ENCODE data around the gene OR2H2.

OR2H2 gene

DNA sequence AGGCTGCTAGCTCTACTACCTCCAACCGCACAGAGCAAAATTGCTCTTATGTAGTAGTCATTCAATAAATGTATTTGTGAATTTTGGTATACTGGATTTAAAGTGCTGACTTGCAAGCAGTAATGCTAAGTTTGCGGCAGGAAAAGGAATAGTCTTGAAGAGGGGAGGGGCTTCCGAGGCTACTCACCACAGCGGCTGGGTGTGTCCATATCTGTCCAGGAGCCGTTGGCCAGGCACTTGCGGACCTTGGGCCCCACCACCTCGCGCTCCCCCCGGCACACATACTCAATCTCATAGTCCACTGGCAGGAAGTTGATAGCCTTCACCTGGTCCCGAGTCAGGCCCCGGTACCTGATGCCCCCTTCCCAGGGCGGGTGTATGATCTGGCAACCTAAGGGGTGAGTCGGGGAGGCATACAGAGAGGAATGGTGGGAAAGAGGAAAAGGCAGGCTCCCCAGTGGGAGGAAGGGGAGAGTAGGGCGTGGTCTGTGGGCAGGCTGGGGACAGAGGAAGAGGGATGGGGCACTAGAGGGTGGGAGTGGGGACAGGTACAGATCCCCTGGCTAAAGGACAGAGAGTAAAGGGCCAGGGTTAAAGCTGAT, 46.4 kb downstream of the OR2H2 start:
- TF ChIP-seq, protein P1, sequence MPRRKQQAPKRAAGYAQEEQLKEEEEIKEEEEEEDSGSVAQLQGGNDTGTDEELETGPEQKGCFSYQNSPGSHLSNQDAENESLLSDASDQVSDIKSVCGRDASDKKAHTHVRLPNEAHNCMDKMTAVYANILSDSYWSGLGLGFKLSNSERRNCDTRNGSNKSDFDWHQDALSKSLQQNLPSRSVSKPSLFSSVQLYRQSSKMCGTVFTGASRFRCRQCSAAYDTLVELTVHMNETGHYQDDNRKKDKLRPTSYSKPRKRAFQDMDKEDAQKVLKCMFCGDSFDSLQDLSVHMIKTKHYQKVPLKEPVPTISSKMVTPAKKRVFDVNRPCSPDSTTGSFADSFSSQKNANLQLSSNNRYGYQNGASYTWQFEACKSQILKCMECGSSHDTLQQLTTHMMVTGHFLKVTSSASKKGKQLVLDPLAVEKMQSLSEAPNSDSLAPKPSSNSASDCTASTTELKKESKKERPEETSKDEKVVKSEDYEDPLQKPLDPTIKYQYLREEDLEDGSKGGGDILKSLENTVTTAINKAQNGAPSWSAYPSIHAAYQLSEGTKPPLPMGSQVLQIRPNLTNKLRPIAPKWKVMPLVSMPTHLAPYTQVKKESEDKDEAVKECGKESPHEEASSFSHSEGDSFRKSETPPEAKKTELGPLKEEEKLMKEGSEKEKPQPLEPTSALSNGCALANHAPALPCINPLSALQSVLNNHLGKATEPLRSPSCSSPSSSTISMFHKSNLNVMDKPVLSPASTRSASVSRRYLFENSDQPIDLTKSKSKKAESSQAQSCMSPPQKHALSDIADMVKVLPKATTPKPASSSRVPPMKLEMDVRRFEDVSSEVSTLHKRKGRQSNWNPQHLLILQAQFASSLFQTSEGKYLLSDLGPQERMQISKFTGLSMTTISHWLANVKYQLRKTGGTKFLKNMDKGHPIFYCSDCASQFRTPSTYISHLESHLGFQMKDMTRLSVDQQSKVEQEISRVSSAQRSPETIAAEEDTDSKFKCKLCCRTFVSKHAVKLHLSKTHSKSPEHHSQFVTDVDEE (CRISPR knock-in tag; IDR thresholded peaks at IDR 0.05) = no peak
- TF ChIP-seq TOX (CRISPR knock-in tag; IDR thresholded peaks at IDR 0.05; ENCODE audit: borderline replicate concordance) = no peak
- no peak for TF ChIP-seq BACH2 (CRISPR knock-in tag; IDR thresholded peaks at IDR 0.05; ENCODE audit: borderline replicate concordance)
- TF ChIP-seq ISL1 (CRISPR knock-in tag; IDR thresholded peaks at IDR 0.05) = no peak
- no peak for TF ChIP-seq POU6F1 (CRISPR knock-in tag; IDR thresholded peaks at IDR 0.05; ENCODE audit: borderline replicate concordance, low read depth)
- TF ChIP-seq ZFP30 (CRISPR knock-in tag; IDR thresholded peaks at IDR 0.05) = no peak
- TF ChIP-seq TCF4 (CRISPR knock-in tag; IDR thresholded peaks at IDR 0.05; ENCODE audit: borderline replicate concordance) = no peak
- ATAC-seq = no peak

DNA sequence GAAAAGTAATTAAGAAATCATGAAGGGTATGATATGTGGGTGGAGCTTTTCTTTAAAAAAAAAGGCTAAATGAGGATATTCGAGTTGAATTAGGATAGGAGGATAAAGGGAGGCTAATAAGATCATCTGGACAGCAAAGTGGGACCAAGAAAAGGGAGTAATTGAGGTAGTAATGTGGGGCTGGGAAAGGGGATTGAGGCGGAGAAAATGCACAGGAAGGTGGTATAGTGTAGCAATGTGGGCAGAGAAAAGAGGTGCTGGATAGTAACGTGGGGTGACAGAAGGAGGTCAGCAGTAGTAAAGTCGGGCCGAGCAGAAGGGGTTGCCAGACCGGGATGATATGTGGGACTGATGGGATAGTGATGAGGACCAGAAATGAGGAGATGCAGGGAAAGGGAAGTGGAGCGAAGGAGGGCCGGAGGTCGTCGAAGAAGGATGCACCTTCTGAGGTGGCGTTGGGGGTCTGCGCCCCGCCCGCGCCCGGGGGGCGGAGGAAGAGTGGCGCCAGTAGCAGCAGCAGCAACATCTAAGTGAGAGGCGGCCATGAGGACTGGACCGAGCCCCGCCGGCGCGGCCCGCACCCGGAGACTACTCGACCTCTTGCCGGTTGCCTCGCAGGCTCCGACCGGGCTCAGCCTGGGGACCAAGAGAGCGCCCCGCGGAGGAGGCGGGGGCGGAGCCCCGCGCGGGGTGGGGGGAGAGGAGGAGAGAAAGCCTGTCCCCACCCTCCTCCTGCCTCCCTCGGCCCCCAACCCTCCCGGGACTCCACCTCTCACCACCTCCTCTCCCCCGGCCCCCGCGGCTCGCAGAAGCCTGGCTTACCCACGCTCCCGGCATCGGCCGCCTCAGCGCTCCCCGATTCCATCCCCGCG, 47.2 kb downstream of the OR2H2 start:
- TF ChIP-seq PPARA (CRISPR knock-in tag; IDR thresholded peaks at IDR 0.05; ENCODE audit: borderline replicate concordance) (no peak), ZFP30 (CRISPR knock-in tag; IDR thresholded peaks at IDR 0.05) (no peak), SNAI2 (CRISPR knock-in tag; IDR thresholded peaks at IDR 0.05) (no peak), ZC3H10 (CRISPR knock-in tag; IDR thresholded peaks at IDR 0.05) (no peak), CREB5 (CRISPR knock-in tag; IDR thresholded peaks at IDR 0.05; ENCODE audit: low read depth) (no peak), POU6F1 (CRISPR knock-in tag; IDR thresholded peaks at IDR 0.05; ENCODE audit: borderline replicate concordance, low read depth) (no peak), PATZ1 (CRISPR knock-in tag; IDR thresholded peaks at IDR 0.05; ENCODE audit: borderline replicate concordance) (no peak)
- peak; percentile 39 for ATAC-seq

DNA sequence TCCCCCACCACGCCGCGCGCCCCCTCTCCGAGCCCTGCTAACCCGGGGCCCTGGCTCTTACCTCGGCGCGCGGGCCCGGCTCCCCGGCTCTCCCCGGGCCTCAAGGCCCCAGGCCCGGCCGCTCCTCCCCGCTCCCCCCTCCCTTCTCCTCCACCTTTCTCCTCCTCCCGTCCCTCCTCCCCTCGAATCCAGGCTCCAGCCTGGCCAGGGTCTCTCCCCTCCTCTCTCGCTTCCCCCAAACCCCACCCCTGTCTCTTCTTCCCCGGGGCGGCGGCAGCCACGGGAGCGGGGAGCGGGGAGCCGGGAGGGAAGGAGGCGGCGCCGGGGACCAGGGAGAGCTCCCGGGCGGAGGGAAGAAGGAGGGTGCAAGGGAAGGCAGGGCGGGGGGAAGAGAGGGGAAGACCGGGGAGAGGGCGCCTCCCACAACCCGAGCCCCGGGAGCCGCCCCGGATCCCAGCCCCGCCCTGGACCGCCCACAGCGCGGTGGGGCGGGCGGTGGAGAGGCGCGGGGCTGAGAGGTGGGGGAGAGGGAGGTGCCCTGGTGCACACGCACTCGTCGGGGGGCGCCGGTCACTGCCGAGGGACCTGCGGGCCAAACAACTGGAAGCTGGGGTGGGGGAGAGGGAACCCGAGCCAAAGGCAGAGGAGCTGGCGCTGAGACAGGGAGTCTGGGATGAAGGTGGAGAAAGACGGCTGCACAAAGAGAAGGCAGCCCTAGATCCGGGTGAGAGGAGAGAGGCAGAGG, 48.0 kb downstream of the OR2H2 start, which contains the start of gene GABBR1:
Gene GABBR1, minus strand, starts transcription at position 395 of the 745 bp plus-strand sequence. CDS start 798 bp downstream, outside the sequence.
- ATAC-seq = peak; percentile 89
- TF ChIP-seq PPARA (CRISPR knock-in tag; IDR thresholded peaks at IDR 0.05; ENCODE audit: borderline replicate concordance) (no peak), ISL1 (CRISPR knock-in tag; IDR thresholded peaks at IDR 0.05) (no peak), OSR1 (CRISPR knock-in tag; IDR thresholded peaks at IDR 0.05) (no peak), CREB5 (CRISPR knock-in tag; IDR thresholded peaks at IDR 0.05; ENCODE audit: low read depth) (no peak), GLIS3 (CRISPR knock-in tag; IDR thresholded peaks at IDR 0.05) (no peak), ZNF8 (CRISPR knock-in tag; IDR thresholded peaks at IDR 0.05) (no peak), BACH2 (CRISPR knock-in tag; IDR thresholded peaks at IDR 0.05; ENCODE audit: borderline replicate concordance) (no peak), POU6F1 (CRISPR knock-in tag; IDR thresholded peaks at IDR 0.05; ENCODE audit: borderline replicate concordance, low read depth) (no peak), ARNTL (CRISPR knock-in tag; IDR thresholded peaks at IDR 0.05; ENCODE audit: borderline replicate concordance, low read depth) (no peak), ZFP30 (CRISPR knock-in tag; IDR thresholded peaks at IDR 0.05) (no peak), TOX (CRISPR knock-in tag; IDR thresholded peaks at IDR 0.05; ENCODE audit: borderline replicate concordance) (no peak)
- TF ChIP-seq, protein P2, sequence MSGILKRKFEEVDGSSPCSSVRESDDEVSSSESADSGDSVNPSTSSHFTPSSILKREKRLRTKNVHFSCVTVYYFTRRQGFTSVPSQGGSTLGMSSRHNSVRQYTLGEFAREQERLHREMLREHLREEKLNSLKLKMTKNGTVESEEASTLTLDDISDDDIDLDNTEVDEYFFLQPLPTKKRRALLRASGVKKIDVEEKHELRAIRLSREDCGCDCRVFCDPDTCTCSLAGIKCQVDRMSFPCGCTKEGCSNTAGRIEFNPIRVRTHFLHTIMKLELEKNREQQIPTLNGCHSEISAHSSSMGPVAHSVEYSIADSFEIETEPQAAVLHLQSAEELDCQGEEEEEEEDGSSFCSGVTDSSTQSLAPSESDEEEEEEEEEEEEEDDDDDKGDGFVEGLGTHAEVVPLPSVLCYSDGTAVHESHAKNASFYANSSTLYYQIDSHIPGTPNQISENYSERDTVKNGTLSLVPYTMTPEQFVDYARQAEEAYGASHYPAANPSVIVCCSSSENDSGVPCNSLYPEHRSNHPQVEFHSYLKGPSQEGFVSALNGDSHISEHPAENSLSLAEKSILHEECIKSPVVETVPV (CRISPR knock-in tag; IDR thresholded peaks at IDR 0.05) = no peak
